ENCODE data around the gene EBF3. TPM values are rescaled to one million over a fixed set of nuclear protein-coding genes. Genes with fewer than 3 reads are reported as not detected.

Gene EBF3, protein sequence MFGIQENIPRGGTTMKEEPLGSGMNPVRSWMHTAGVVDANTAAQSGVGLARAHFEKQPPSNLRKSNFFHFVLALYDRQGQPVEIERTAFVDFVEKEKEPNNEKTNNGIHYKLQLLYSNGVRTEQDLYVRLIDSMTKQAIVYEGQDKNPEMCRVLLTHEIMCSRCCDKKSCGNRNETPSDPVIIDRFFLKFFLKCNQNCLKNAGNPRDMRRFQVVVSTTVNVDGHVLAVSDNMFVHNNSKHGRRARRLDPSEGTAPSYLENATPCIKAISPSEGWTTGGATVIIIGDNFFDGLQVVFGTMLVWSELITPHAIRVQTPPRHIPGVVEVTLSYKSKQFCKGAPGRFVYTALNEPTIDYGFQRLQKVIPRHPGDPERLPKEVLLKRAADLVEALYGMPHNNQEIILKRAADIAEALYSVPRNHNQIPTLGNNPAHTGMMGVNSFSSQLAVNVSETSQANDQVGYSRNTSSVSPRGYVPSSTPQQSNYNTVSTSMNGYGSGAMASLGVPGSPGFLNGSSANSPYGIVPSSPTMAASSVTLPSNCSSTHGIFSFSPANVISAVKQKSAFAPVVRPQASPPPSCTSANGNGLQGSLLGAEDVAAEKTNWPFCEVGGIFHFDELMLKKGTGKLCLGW
- total RNA-seq = 10 to 100 TPM in 1 of 4 donors, 1 to 10 TPM in 3; 5.5 to 10.4 (median 8.2) TPM

GRCh38 chr10:129963641-129964501 is at the start of gene EBF3:
Gene EBF3, minus strand, starts transcription at chr10:129964274. Its CDS starts 506 bp downstream, at chr10:129963768.
- Histone ChIP-seq H3K36me3 (no peaks in the 10 kb centered on the region), H3K27me3 (peaks cover 69 to 86% (median 78%) of the 10 kb centered on the region in 3 donors), H3K4me3 (peak within 1 kb of the TSS; percentile 58 to 79 (median 60)), H3K4me1 (peaks cover 0 to 4% of the 10 kb centered on the region in 2 donors), H3K9me3 (no peaks in the 10 kb centered on the region), H3K27ac (peak within 1 kb of the TSS; percentile 73 to 84 (median 80))
- in situ Hi-C loops (cut with MboI; ENCODE audit: low sequenced_read_pairs in 4 of 4) (loop anchor here in 1 of 4 donors (25.0 kb wide), 1 partner anchor 927 kb away; no protein-coding TSS in a partner anchor), intact Hi-C loops (cut with DNase I; ENCODE audit: low total_unique reads) (loop anchor here (10.0 kb wide), 1 partner anchor 499 kb away; the partner anchor contains the start of gene MGMT)
- peak; percentile 76 to 90 for TF ChIP-seq POLR2A (IDR thresholded peaks at IDR 0.05)
- no peak for TF ChIP-seq CTCF (IDR thresholded peaks at IDR 0.05 in 4 of 5, conservative IDR thresholded peaks at IDR 0.05 in 1 of 5)
- DNase-seq (peak; percentile 65 to 78), ATAC-seq (peak; percentile 71 to 74)

DNA sequence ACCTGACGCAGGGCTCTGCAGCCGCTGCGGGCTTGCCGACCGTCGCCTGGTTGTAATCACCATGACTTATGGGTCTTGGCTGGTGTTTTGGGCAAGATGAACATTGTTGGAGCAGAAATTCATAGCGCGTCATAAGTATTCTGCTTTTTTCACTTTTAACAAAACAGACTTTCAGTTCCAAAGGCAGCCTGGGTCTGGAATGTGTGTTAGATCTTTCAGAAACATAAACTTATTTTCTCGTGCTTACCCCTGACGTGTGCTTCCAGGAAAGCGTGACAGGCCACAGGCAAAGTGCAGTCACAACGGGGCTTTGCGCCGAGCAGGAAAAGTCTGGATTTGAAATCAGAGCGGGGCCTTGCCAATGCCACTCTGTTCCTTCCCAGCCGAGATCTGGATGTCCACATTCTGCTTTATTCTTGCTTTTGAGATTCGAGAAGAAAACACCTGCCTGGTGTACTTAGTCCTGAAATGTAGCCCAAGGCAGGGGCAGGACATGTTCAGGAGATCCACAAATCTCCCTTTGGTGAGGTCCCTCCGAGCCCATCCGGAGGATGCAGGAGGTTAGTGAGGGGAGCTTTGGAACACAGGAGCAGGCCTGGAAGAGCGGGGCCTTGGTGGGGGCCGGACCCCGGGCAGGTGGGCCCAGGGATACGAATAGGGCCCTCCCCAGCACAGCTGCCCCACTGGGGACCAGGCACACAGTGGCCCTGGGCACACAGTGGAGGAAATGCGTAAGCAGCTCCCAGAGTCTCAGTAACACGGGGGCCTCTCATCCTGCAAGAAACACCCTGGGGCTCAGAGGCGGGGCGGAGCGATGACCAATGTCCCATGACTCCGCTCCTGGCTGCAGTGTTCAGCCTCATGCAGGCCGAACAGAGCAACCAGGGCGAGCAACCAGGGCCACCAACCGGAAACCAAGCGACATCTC is 49.5 kb upstream of the EBF3 start:
- Histone ChIP-seq H3K36me3 (no peaks in the 10 kb centered on the region), H3K9me3 (no peaks in the 10 kb centered on the region), H3K4me3 (no peak overlapping the region), H3K27ac (no peak overlapping the region), H3K27me3 (peaks cover 0 to 3% (median 0%) of the 10 kb centered on the region in 3 donors), H3K4me1 (no peaks in the 10 kb centered on the region)
- ATAC-seq (no peak), DNase-seq (no peak)
- intact Hi-C loops (cut with DNase I; ENCODE audit: low total_unique reads) = no loop called here
- TF ChIP-seq CTCF (IDR thresholded peaks at IDR 0.05 in 4 of 5, conservative IDR thresholded peaks at IDR 0.05 in 1 of 5) (no peak), POLR2A (IDR thresholded peaks at IDR 0.05) (no peak)
- in situ Hi-C loops (cut with MboI; ENCODE audit: low sequenced_read_pairs in 4 of 4) = no loop called here

GRCh38 chr10:130012129-130012528 is 48.1 kb upstream of the EBF3 start:
- Histone ChIP-seq H3K27me3 (peaks cover 0 to 5% (median 3%) of the 10 kb centered on the region in 3 donors), H3K27ac (no peak overlapping the region), H3K9me3 (no peaks in the 10 kb centered on the region), H3K4me1 (no peaks in the 10 kb centered on the region), H3K4me3 (no peak overlapping the region), H3K36me3 (no peaks in the 10 kb centered on the region)
- in situ Hi-C loops (cut with MboI; ENCODE audit: low sequenced_read_pairs in 4 of 4) = no loop called here
- TF ChIP-seq POLR2A (IDR thresholded peaks at IDR 0.05) (no peak), CTCF (IDR thresholded peaks at IDR 0.05 in 4 of 5, conservative IDR thresholded peaks at IDR 0.05 in 1 of 5) (no peak)
- no peak for DNase-seq
- intact Hi-C loops (cut with DNase I; ENCODE audit: low total_unique reads) = no loop called here
- ATAC-seq = no peak

DNA sequence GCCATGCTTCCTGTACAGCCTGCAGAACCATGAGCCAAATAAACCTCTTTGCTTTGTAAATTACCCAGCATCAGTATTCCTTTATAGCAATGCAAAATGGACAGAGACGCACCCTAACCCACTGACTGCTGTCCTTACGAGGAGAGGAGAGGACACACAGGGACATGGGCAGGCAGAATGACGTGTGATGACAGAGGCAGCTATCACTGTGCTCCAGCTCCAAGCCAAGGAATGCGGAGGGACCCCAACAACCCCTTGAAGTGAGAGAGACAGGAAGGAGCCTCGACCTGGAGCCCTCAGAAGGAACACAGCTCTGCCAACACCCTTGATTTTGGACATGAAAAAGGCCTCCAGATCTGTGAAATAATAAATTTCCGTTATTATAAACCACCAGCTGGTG is 46.6 kb upstream of the EBF3 start:
- intact Hi-C loops (cut with DNase I; ENCODE audit: low total_unique reads) = no loop called here
- H3K4me3 ChIP-seq = no peak overlapping the region

More for the DNA sequence above, 46.6 kb upstream of the EBF3 start:
- no peak for ATAC-seq
- in situ Hi-C loops (cut with MboI; ENCODE audit: low sequenced_read_pairs in 4 of 4) = no loop called here
- peaks cover 0 to 5% (median 3%) of the 10 kb centered on the region in 3 donors for H3K27me3 ChIP-seq
- H3K4me1 ChIP-seq = no peaks in the 10 kb centered on the region
- no peaks in the 10 kb centered on the region for H3K9me3 ChIP-seq
- H3K36me3 ChIP-seq = no peaks in the 10 kb centered on the region
- no peak for DNase-seq
- no peak overlapping the region for H3K27ac ChIP-seq
- TF ChIP-seq POLR2A (IDR thresholded peaks at IDR 0.05) (no peak), CTCF (IDR thresholded peaks at IDR 0.05 in 4 of 5, conservative IDR thresholded peaks at IDR 0.05 in 1 of 5) (no peak)

Data from gastrocnemius medialis (tissue), 4 donors.